MCF 10A (cell line): ENCODE data around the gene TRERF1. TPM values are rescaled to one million over a fixed set of nuclear protein-coding genes. Genes with fewer than 3 reads are reported as not detected.

Experiments
- BruUV-seq: library from RNA; stranded (reverse); fragments of 400-500 nt; replicated peaks from 2 replicates; lab custom pipeline; 2021; lab: Mats Ljungman, UMichigan
- CTCF ChIA-PET: fragments of 300-600 bp; sonication (Branson Sonifier 250); formaldehyde crosslinking; extraction: SDS; loops from one replicate; lab custom pipeline; 2021; ENCODE audit warnings: antibody characterized with exemption, inconsistent platforms; lab: Yijun Ruan, JAX
- POLR2A ChIA-PET: fragments of 300-600, 350-650 bp; sonication (Branson Sonifier 250); formaldehyde crosslinking; extraction: SDS; loops from one replicate; lab custom pipeline; 2020; ENCODE audit warnings: antibody characterized with exemption, inconsistent platforms; lab: Yijun Ruan, JAX
- DNase-seq: peaks from one replicate; pipeline ENCODE4 v3.0.0-alpha.2; 2018; ENCODE audit not compliant: unreplicated experiment
- H3K27ac Mint-ChIP-seq: one replicate; pipeline ENCODE4 v1.8.0; 2022; ENCODE audit warnings: mild to moderate bottlenecking, low read depth, mixed read lengths; ENCODE audit not compliant: unreplicated experiment
- H3K27me3 Mint-ChIP-seq: one replicate; pipeline ENCODE4 v1.8.0; 2022; ENCODE audit warnings: mixed read lengths; ENCODE audit not compliant: insufficient read depth, unreplicated experiment
- H3K36me3 Mint-ChIP-seq: one replicate; pipeline ENCODE4 v1.8.0; 2022; ENCODE audit warnings: mild to moderate bottlenecking, moderate library complexity, mixed read lengths; ENCODE audit not compliant: insufficient read depth, unreplicated experiment
- H3K4me1 Mint-ChIP-seq: one replicate; pipeline ENCODE4 v1.8.0; 2022; ENCODE audit warnings: mixed read lengths; ENCODE audit not compliant: insufficient read depth, unreplicated experiment
- H3K4me3 Mint-ChIP-seq: one replicate; pipeline ENCODE4 v1.8.0; 2022; ENCODE audit warnings: mild to moderate bottlenecking, moderate library complexity, mixed read lengths; ENCODE audit not compliant: unreplicated experiment
- H3K9me3 Mint-ChIP-seq: one replicate; pipeline ENCODE4 v1.8.0; 2022; ENCODE audit warnings: mixed read lengths; ENCODE audit not compliant: unreplicated experiment
- CTCF ChIP-seq: fragments of 200-600 bp; IDR thresholded peaks from one replicate; pipeline ENCODE4 v1.8.0; 2022; ENCODE audit warnings: antibody characterized with exemption, mild to moderate bottlenecking; ENCODE audit not compliant: unreplicated experiment
- intact Hi-C: fragments of 100-400 bp; cut with micrococcal nuclease; formaldehyde crosslinking; loops from 2 replicates; pipeline ENCODE4 v1.14.1; 2022
- total RNA-seq: library from RNA; stranded (reverse); gene quantifications from 2 replicates; pipeline ENCODE4 v1.2.3, GENCODE V29; 2022

The TRERF1 gene
- total RNA-seq, 1 experiment from 2014 or later: 9.4 TPM

GRCh38 chr6:42428326-42429041, 23.2 kb downstream of the TRERF1 start:
- peaks cover 53% of the 10 kb centered on the region for H3K36me3 Mint-ChIP-seq
- BruUV-seq: no TSS peak
- no peak overlapping the region for H3K4me3 Mint-ChIP-seq
- CTCF ChIA-PET: interaction anchor here (0.7 to 1.6 kb wide), 3 partner anchors 9 to 119 kb away, joined by 3 to 6 read pairs (median 4); no protein-coding TSS in a partner anchor
- H3K27ac Mint-ChIP-seq: no peak overlapping the region
- TF ChIP-seq CTCF: no peak
- H3K9me3 Mint-ChIP-seq: no peaks in the 10 kb centered on the region
- no peak for DNase-seq
- POLR2A ChIA-PET: interaction anchor here (0.6 to 1.3 kb wide), 5 partner anchors 9 to 23 kb away, joined by 3 to 4 read pairs (median 3); no protein-coding TSS in a partner anchor
- peaks cover 17% of the 10 kb centered on the region for H3K4me1 Mint-ChIP-seq
- intact Hi-C loops: no loop called here
- H3K27me3 Mint-ChIP-seq: no peaks in the 10 kb centered on the region

GRCh38 chr6:42427871-42428270, 23.9 kb downstream of the TRERF1 start:
- no peak for DNase-seq
- H3K27ac Mint-ChIP-seq: no peak overlapping the region
- intact Hi-C loops: no loop called here
- peaks cover 53% of the 10 kb centered on the region for H3K36me3 Mint-ChIP-seq
- no peaks in the 10 kb centered on the region for H3K27me3 Mint-ChIP-seq
- H3K9me3 Mint-ChIP-seq: no peaks in the 10 kb centered on the region
- CTCF ChIA-PET: interaction anchor here (0.7 to 1.6 kb wide), 3 partner anchors 8 to 120 kb away, joined by 3 to 6 read pairs (median 4); no protein-coding TSS in a partner anchor
- H3K4me3 Mint-ChIP-seq: no peak overlapping the region
- BruUV-seq: no TSS peak
- H3K4me1 Mint-ChIP-seq: peaks cover 17% of the 10 kb centered on the region
- POLR2A ChIA-PET: interaction anchor here (0.6 to 1.3 kb wide), 5 partner anchors 8 to 23 kb away, joined by 3 to 4 read pairs (median 3); no protein-coding TSS in a partner anchor
- no peak for TF ChIP-seq CTCF

GRCh38 chr6:42426191-42426590, 25.5 kb downstream of the TRERF1 start:
- intact Hi-C loops: no loop called here

More at GRCh38 chr6:42426191-42426590, 25.5 kb downstream of the TRERF1 start:
- H3K36me3 Mint-ChIP-seq: peaks cover 57% of the 10 kb centered on the region
- CTCF ChIA-PET: no interaction called here
- no peak for DNase-seq
- BruUV-seq: no TSS peak
- H3K27ac Mint-ChIP-seq: no peak overlapping the region
- H3K27me3 Mint-ChIP-seq: no peaks in the 10 kb centered on the region
- peaks cover 17% of the 10 kb centered on the region for H3K4me1 Mint-ChIP-seq
- POLR2A ChIA-PET: no interaction called here
- no peaks in the 10 kb centered on the region for H3K9me3 Mint-ChIP-seq
- TF ChIP-seq CTCF: no peak
- no peak overlapping the region for H3K4me3 Mint-ChIP-seq
